Endodermal cell (in vitro differentiated cells): ENCODE results near the gene DYNC1I2. TPM values are rescaled to one million over a fixed set of nuclear protein-coding genes. Genes with fewer than 3 reads are reported as not detected.

Experiments used
- DNase-seq: peaks from one replicate; pipeline ENCODE4 v3.0.0-alpha.2; 2017
- H3K27ac ChIP-seq: 2 replicates; pipeline ENCODE4 v1.5.1; 2013; ENCODE audit warnings: mild to moderate bottlenecking, low read depth, low read length, moderate library complexity
- H3K27me3 ChIP-seq: 2 replicates; pipeline ENCODE4 v1.6.1; 2013; ENCODE audit warnings: mild to moderate bottlenecking, low read length, moderate library complexity; ENCODE audit not compliant: insufficient read depth, control insufficient read depth, poor library complexity, severe bottlenecking
- H3K36me3 ChIP-seq: 2 replicates; pipeline ENCODE4 v1.7.0; 2013; ENCODE audit warnings: mild to moderate bottlenecking, low read length, moderate library complexity; ENCODE audit not compliant: control insufficient read depth, insufficient read depth
- H3K4me1 ChIP-seq: one replicate; pipeline ENCODE4 v1.7.0; 2013; ENCODE audit warnings: low read length; ENCODE audit not compliant: control insufficient read depth, insufficient read depth
- H3K4me3 ChIP-seq: 2 replicates; pipeline ENCODE4 v1.5.1; 2013; ENCODE audit warnings: mild to moderate bottlenecking, low read length, moderate library complexity
- H3K9ac ChIP-seq: 2 replicates; pipeline ENCODE4 v1.6.1; 2013; ENCODE audit warnings: mild to moderate bottlenecking, low read length, moderate library complexity; ENCODE audit not compliant: poor library complexity, severe bottlenecking; ENCODE audit errors: extremely low read depth
- H3K9me3 ChIP-seq: 2 replicates; pipeline ENCODE4 v1.6.1; 2013; ENCODE audit warnings: mild to moderate bottlenecking, low read length, moderate library complexity; ENCODE audit not compliant: control insufficient read depth
- H3K27ac Mint-ChIP-seq: 2 replicates; pipeline ENCODE4 v1.8.0; 2020; ENCODE audit warnings: mixed read lengths
- H3K27me3 Mint-ChIP-seq: 2 replicates; pipeline ENCODE4 v1.8.0; 2021; ENCODE audit warnings: mild to moderate bottlenecking, mixed read lengths; ENCODE audit not compliant: insufficient read depth
- H3K36me3 Mint-ChIP-seq: 2 replicates; pipeline ENCODE4 v1.8.0; 2020; ENCODE audit warnings: low read depth, mixed read lengths
- H3K4me1 Mint-ChIP-seq: 2 replicates; pipeline ENCODE4 v1.8.0; 2020; ENCODE audit warnings: mixed read lengths
- H3K4me3 Mint-ChIP-seq: 2 replicates; pipeline ENCODE4 v1.8.0; 2020; ENCODE audit warnings: mild to moderate bottlenecking, moderate library complexity, mixed read lengths
- H3K9me3 Mint-ChIP-seq: 2 replicates; pipeline ENCODE4 v1.8.0; 2020; ENCODE audit warnings: mild to moderate bottlenecking, mixed read lengths
- WGBS, 2 experiments: methylation state at CpG; one replicate each; pipeline versions ENCODE4 v1.1.5 to v1.1.7; 2013; ENCODE audit warnings: missing lambda C conversion rate in 2 of 2, mixed read lengths in 1 of 2; ENCODE audit not compliant: insufficient coverage in 1 of 2, insufficient read length in 1 of 2; 5-methylcytosine and 5-hydroxymethylcytosine counted together
- long read RNA-seq, 4 experiments: library from polyadenylated mRNA in 2 of 4; library from RNA in 1 of 4; library from capped mRNA in 1 of 4; stranded (forward) in 3 of 4; unstranded in 1 of 4; transcript quantifications; one replicate each; pipeline ENCODE4 v2.0.0, GENCODE V29; 2020 to 2021; ENCODE audit warnings: inconsistent platforms in 1 of 4
- polyA plus RNA-seq, 2 experiments: library from polyadenylated mRNA; stranded (reverse); fragments of 50-300 nt; gene quantifications; one replicate each; pipeline ENCODE4 v1.2.3, GENCODE V29; 2013
- total RNA-seq, 2 donors: library from RNA; stranded (reverse); fragmentation: NEBNext Ultra II Directional in 1 of 2; extraction: Animal tissue kit (Norgen Biotek cat#: 25700) in 1 of 2; gene quantifications; 2 replicates in 1 of 2; 3 replicates in 1 of 2; pipeline ENCODE4 v1.2.1, GENCODE V29; 2021
- TF ChIP-seq, protein P1 (sequence below): fragments of 200-600 bp; sonication (generic); conservative IDR thresholded peaks from 2 replicates; pipeline ENCODE4 v1.5.0; 2021; ENCODE audit warnings: antibody characterized with exemption, mild to moderate bottlenecking

The DYNC1I2 gene
- total RNA-seq: 10 to 100 TPM; 98.5 to 99.4 TPM
- 149 TPM for polyA plus RNA-seq (2013, experiment 1 of 2)
- polyA plus RNA-seq (2013, experiment 2 of 2): 141 TPM
- long read RNA-seq, experiment 1, transcript DYNC1I2-201 (16 exons, 2,589 nt): minor isoform, 5 of 51 reads
- long read RNA-seq, experiment 1, transcript DYNC1I2-203 (16 exons, 2,572 nt): major isoform, 12 of 51 reads
- long read RNA-seq, experiment 1, partial matches to known transcripts: 18 of 51 reads
- long read RNA-seq, experiment 1, other reads (novel, unspliced or antisense): 14 of 51 reads
- long read RNA-seq, experiment 2, transcript DYNC1I2-203 (16 exons, 2,572 nt): major isoform, 102 of 242 reads
- long read RNA-seq, experiment 2, transcript DYNC1I2-201 (16 exons, 2,589 nt): minor isoform, 83 of 242 reads
- long read RNA-seq, experiment 2, transcript DYNC1I2-204 (17 exons, 2,196 nt): minor isoform, 11 of 242 reads
- long read RNA-seq, experiment 2, transcript DYNC1I2-225 (16 exons, 2,494 nt): minor isoform, 6 of 242 reads
- long read RNA-seq, experiment 2, partial matches to known transcripts: 11 of 242 reads
- long read RNA-seq, experiment 2, other reads (novel, unspliced or antisense): 28 of 242 reads
- long read RNA-seq, experiment 3, transcript DYNC1I2-201 (16 exons, 2,589 nt): minor isoform, 27 of 101 reads
- long read RNA-seq, experiment 3, transcript DYNC1I2-203 (16 exons, 2,572 nt): major isoform, 34 of 101 reads
- long read RNA-seq, experiment 3, partial matches to known transcripts: 24 of 101 reads
- long read RNA-seq, experiment 3, other reads (novel, unspliced or antisense): 7 of 101 reads
- long read RNA-seq, experiment 4, transcript DYNC1I2-203 (16 exons, 2,572 nt): major isoform, 47 of 110 reads
- long read RNA-seq, experiment 4, transcript DYNC1I2-201 (16 exons, 2,589 nt): minor isoform, 28 of 110 reads
- long read RNA-seq, experiment 4, transcript DYNC1I2-204 (17 exons, 2,196 nt): minor isoform, 6 of 110 reads
- long read RNA-seq, experiment 4, partial matches to known transcripts: 18 of 110 reads
- long read RNA-seq, experiment 4, other reads (novel, unspliced or antisense): 11 of 110 reads

GRCh38 chr2:171687287-171688128 is at the start of gene DYNC1I2:
DYNC1I2 (plus strand) TSS chr2:171687469; CDS start chr2:171690156, 2,687 bp downstream.
- Mint-ChIP-seq H3K4me3 (peak within 1 kb of the TSS; percentile 89), H3K9me3 (no peaks in the 10 kb centered on the region), H3K27me3 (peaks cover 8% of the 10 kb centered on the region), H3K4me1 (peaks cover 13% of the 10 kb centered on the region), H3K36me3 (peaks cover 20% of the 10 kb centered on the region), H3K27ac (peak within 1 kb of the TSS; percentile 96)
- H3K9ac ChIP-seq: peak within 1 kb of the TSS; percentile 74
- WGBS, 2 experiments: 1 to 2% methylated on average over 18 to 51 of the region's 51 CpGs
- DNase-seq: peak; percentile 96
- peak within 1 kb of the TSS; percentile 55 for H3K27ac ChIP-seq
- H3K4me1 ChIP-seq: no peaks in the 10 kb centered on the region
- TF ChIP-seq, protein P1, sequence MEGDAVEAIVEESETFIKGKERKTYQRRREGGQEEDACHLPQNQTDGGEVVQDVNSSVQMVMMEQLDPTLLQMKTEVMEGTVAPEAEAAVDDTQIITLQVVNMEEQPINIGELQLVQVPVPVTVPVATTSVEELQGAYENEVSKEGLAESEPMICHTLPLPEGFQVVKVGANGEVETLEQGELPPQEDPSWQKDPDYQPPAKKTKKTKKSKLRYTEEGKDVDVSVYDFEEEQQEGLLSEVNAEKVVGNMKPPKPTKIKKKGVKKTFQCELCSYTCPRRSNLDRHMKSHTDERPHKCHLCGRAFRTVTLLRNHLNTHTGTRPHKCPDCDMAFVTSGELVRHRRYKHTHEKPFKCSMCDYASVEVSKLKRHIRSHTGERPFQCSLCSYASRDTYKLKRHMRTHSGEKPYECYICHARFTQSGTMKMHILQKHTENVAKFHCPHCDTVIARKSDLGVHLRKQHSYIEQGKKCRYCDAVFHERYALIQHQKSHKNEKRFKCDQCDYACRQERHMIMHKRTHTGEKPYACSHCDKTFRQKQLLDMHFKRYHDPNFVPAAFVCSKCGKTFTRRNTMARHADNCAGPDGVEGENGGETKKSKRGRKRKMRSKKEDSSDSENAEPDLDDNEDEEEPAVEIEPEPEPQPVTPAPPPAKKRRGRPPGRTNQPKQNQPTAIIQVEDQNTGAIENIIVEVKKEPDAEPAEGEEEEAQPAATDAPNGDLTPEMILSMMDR: no peak
- peaks cover 25% of the 10 kb centered on the region for H3K36me3 ChIP-seq
- peak within 1 kb of the TSS; percentile 100 for H3K4me3 ChIP-seq
- H3K27me3 ChIP-seq: peaks cover 16% of the 10 kb centered on the region
- H3K9me3 ChIP-seq: peaks cover 15% of the 10 kb centered on the region

- no peak overlapping the region for H3K4me3 Mint-ChIP-seq
- H3K27ac ChIP-seq: no peak overlapping the region
- H3K27me3 ChIP-seq: no peaks in the 10 kb centered on the region
- no peak overlapping the region for H3K9ac ChIP-seq
- H3K4me3 ChIP-seq: no peak overlapping the region
- H3K27me3 Mint-ChIP-seq: peaks cover 3% of the 10 kb centered on the region
- no peak for DNase-seq
- H3K27ac Mint-ChIP-seq: no peak overlapping the region
- TF ChIP-seq, protein P1: no peak
- H3K4me1 ChIP-seq: no peaks in the 10 kb centered on the region
- no peaks in the 10 kb centered on the region for H3K36me3 ChIP-seq
- H3K9me3 Mint-ChIP-seq: peaks cover 39% of the 10 kb centered on the region
- H3K4me1 Mint-ChIP-seq: no peaks in the 10 kb centered on the region
- peaks cover 9% of the 10 kb centered on the region for H3K9me3 ChIP-seq
- no peaks in the 10 kb centered on the region for H3K36me3 Mint-ChIP-seq
Measured at GRCh38 chr2:171651667-171652415, 35.4 kb upstream of the DYNC1I2 start.
